ENCODE measurements around the gene ABCB1. TPM values are rescaled to one million over a fixed set of nuclear protein-coding genes. Genes with fewer than 3 reads are reported as not detected.

The ABCB1 gene
- total and polyA plus RNA-seq, 9 of the 15 experiments (the other 6 are each of a cell fraction or from before 2014, with no cell fraction given): 0.03 to 0.86 (median 0.52) TPM

GRCh38 chr7:87574630-87575029 is 26.1 kb downstream of the ABCB1 start (continued):
- TF ChIP-seq AFF1 (IDR thresholded peaks at IDR 0.05; ENCODE audit: low read depth in 1 of 2, partially characterized antibody in 2 of 2) (peak in 1 of 2 experiments; percentile 28), ZZZ3 (IDR thresholded peaks at IDR 0.05) (no peak), NFATC3 (IDR thresholded peaks at IDR 0.05) (no peak), RBBP5 (IDR thresholded peaks at IDR 0.05; ENCODE audit: borderline replicate concordance, insufficient read depth, low read length, poor library complexity, severe bottlenecking) (no peak), CBX2 (IDR thresholded peaks at IDR 0.05; ENCODE audit: insufficient read depth, low read length, poor library complexity, severe bottlenecking) (no peak), ZNF780A (CRISPR knock-in tag; IDR thresholded peaks at IDR 0.05) (no peak), FOS (IDR thresholded peaks at IDR 0.05; ENCODE audit: extremely low read depth, insufficient read length) (peak; percentile 8), MBD1 (CRISPR knock-in tag; IDR thresholded peaks at IDR 0.05) (no peak), ZFP1 (CRISPR knock-in tag; IDR thresholded peaks at IDR 0.05) (no peak), MXI1 (IDR thresholded peaks at IDR 0.05; ENCODE audit: low read depth, low read length) (no peak), ETS1 (conservative IDR thresholded peaks at IDR 0.05; ENCODE audit: control insufficient read depth, low read depth, low read length) (no peak), DIDO1 (tag; IDR thresholded peaks at IDR 0.05; ENCODE audit: low read depth) (no peak), ETS2 (tag; IDR thresholded peaks at IDR 0.05; ENCODE audit: borderline replicate concordance, poor library complexity, severe bottlenecking) (no peak), MXD1 (CRISPR knock-in tag; IDR thresholded peaks at IDR 0.05; ENCODE audit: borderline replicate concordance, poor library complexity, severe bottlenecking) (no peak), ZNF277 (CRISPR knock-in tag; IDR thresholded peaks at IDR 0.05; ENCODE audit: borderline replicate concordance) (no peak), NR2C2 (CRISPR knock-in tag; IDR thresholded peaks at IDR 0.05) (no peak), NR2C2 (tag; IDR thresholded peaks at IDR 0.05) (no peak), POLR2AphosphoS5 (IDR thresholded peaks at IDR 0.05; ENCODE audit: control insufficient read depth, insufficient read depth, low read depth, low read length) (no peak), ZFPM2 (CRISPR knock-in tag; IDR thresholded peaks at IDR 0.05) (no peak), GTF2E2 (tag; IDR thresholded peaks at IDR 0.05) (no peak)

Data from K562 (cell line).